Tibial nerve (tissue), 4 donors: ENCODE measurements around the gene SLC34A3. TPM values are rescaled to one million over a fixed set of nuclear protein-coding genes. Genes with fewer than 3 reads are reported as not detected.

Source experiments
- DNase-seq, 2 donors: peaks; one replicate each; pipeline ENCODE4 v3.0.0-alpha.2; 2019; ENCODE audit warnings: low spot score in 2 of 2
- H3K27ac ChIP-seq, 4 donors: fragments of 200-600 bp; sonication (generic) in 3 of 4; one replicate each; pipeline ENCODE4 v1.5.1; 2017 to 2019; ENCODE audit warnings: mild to moderate bottlenecking in 1 of 4
- H3K27me3 ChIP-seq, 2 donors: fragments of 200-600 bp; sonication (generic) in 1 of 2; one replicate each; pipeline versions ENCODE4 v1.5.1 to v1.6.0; 2017 to 2019
- H3K36me3 ChIP-seq, 3 donors: fragments of 200-600 bp; sonication (generic); one replicate each; pipeline ENCODE4 v1.5.1; 2018 to 2019
- H3K4me1 ChIP-seq, 4 donors: fragments of 200-600 bp; sonication (generic) in 3 of 4; one replicate each; pipeline ENCODE4 v1.5.1; 2017 to 2019
- H3K4me3 ChIP-seq, 4 donors: fragments of 200-600 bp; sonication (generic) in 3 of 4; one replicate each; pipeline ENCODE4 v1.5.1; 2017 to 2019; ENCODE audit warnings: mild to moderate bottlenecking in 1 of 4, moderate library complexity in 1 of 4
- H3K9me3 ChIP-seq, 4 donors: fragments of 200-600 bp; sonication (generic) in 3 of 4; one replicate each; pipeline ENCODE4 v1.5.1; 2017 to 2019
- EP300 ChIP-seq, 2 donors: sonication (generic); formaldehyde crosslinking; IDR thresholded peaks; one replicate each; pipeline ENCODE4 v1.6.1; 2017; ENCODE audit warnings: antibody characterized with exemption in 2 of 2, mild to moderate bottlenecking in 1 of 2
- POLR2A ChIP-seq, 2 donors: fragments of 450-650 bp; IDR thresholded peaks; one replicate each; pipeline ENCODE4 v1.6.1; 2017; ENCODE audit warnings: antibody characterized with exemption in 2 of 2, mild to moderate bottlenecking in 2 of 2, moderate library complexity in 2 of 2
- WGBS, 2 donors: methylation state at CpG; one replicate each; pipeline ENCODE4 v1.1.5; 2018; 5-methylcytosine and 5-hydroxymethylcytosine counted together
- total RNA-seq, 4 donors: library from RNA; depleted of rRNA; stranded (reverse); fragments of >200 nt; gene quantifications; one replicate each; pipeline ENCODE4 v1.1.0, GENCODE V29; 2016
- TF ChIP-seq, protein P1 (sequence below), 5 experiments: fragments of 200-600 bp in 3 of 5; fragments of 450-650 bp in 2 of 5; sonication (generic) in 3 of 5; IDR thresholded peaks; one replicate each; pipeline ENCODE4 v1.5.1; 2016 to 2019; ENCODE audit warnings: antibody characterized with exemption in 5 of 5, mild to moderate bottlenecking in 3 of 5, moderate library complexity in 2 of 5

SLC34A3 gene
- total RNA-seq, 4 donors from 2014 or later: not detected

DNA sequence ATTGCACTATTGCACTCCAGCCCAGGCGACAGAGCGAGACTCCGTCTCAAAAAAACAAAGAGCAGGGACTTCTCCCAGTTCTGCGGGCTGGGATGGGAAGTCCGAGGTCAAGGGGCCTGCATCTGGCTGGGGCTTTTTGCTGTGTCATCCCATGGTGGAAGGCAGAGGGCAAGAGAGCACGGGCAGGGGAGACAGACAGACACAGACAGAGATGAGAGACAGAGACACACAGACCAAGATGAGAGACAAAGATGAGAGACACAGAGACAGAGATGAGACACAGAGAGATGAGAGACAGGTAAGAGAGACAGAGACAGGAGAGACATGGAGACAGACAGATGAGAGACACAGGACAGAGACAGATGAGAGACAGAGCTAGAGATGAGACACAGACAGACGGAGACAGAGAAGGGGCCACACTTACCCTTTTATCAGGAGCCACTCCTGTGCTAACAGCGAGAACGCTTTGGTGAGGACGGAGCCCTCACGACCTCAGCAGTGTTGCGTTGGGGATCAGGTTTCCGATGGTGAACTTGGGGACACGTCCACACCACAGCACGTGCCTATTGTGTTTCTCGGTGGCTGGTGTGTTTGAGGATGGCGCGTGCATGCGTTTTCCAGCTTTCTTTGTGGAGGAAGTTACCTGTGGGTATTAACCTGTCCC is 38.0 kb downstream of the SLC34A3 start:
- no peak for DNase-seq
- no peaks in the 10 kb centered on the region for H3K9me3 ChIP-seq
- H3K27me3 ChIP-seq: no peaks in the 10 kb centered on the region
- H3K36me3 ChIP-seq: peaks cover 3 to 99% (median 21%) of the 10 kb centered on the region in 3 donors
- WGBS, 2 donors: 71 to 81% methylated on average over 19 of the region's 19 CpGs
- TF ChIP-seq, protein P1, sequence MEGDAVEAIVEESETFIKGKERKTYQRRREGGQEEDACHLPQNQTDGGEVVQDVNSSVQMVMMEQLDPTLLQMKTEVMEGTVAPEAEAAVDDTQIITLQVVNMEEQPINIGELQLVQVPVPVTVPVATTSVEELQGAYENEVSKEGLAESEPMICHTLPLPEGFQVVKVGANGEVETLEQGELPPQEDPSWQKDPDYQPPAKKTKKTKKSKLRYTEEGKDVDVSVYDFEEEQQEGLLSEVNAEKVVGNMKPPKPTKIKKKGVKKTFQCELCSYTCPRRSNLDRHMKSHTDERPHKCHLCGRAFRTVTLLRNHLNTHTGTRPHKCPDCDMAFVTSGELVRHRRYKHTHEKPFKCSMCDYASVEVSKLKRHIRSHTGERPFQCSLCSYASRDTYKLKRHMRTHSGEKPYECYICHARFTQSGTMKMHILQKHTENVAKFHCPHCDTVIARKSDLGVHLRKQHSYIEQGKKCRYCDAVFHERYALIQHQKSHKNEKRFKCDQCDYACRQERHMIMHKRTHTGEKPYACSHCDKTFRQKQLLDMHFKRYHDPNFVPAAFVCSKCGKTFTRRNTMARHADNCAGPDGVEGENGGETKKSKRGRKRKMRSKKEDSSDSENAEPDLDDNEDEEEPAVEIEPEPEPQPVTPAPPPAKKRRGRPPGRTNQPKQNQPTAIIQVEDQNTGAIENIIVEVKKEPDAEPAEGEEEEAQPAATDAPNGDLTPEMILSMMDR (IDR thresholded peaks at IDR 0.05): no peak
- TF ChIP-seq EP300 (IDR thresholded peaks at IDR 0.05) (no peak), POLR2A (IDR thresholded peaks at IDR 0.05) (no peak)
- H3K27ac ChIP-seq: peak overlapping the region in 1 of 4 donors; percentile 25
- H3K4me1 ChIP-seq: peaks cover 0 to 11% (median 1%) of the 10 kb centered on the region in 4 donors
- H3K4me3 ChIP-seq: peak overlapping the region in 1 of 4 donors; percentile 5

DNA sequence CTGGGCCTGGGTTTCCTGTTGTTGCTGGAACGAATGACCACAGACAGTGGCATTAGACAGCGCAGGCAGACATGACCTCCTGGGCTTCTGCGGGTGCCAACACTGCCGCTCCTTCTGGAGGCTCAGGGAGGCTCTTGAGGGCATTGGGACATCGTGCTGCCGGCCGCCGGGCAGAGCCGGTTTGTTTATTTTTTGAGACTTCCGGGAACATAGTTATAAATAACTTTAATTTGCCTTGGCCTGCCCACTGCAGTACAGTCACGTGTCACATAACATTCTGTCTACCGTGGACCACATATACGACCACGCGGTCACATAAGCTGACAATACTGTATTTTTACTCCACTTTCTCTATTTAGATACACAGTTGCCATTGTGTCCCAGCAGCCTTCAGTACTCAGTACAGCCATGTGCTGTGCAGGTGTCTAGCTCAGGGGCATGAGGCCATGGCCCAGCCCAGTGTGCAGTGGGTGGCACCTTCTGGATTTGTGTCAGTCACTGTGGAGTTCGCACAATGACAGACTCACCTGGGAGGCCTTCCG is 38.6 kb downstream of the SLC34A3 start:
- 54 to 67% methylated on average over 17 of the region's 17 CpGs for WGBS, 2 donors
- H3K27ac ChIP-seq: peak overlapping the region in 2 of 4 donors; percentile 18 to 25

DNA sequence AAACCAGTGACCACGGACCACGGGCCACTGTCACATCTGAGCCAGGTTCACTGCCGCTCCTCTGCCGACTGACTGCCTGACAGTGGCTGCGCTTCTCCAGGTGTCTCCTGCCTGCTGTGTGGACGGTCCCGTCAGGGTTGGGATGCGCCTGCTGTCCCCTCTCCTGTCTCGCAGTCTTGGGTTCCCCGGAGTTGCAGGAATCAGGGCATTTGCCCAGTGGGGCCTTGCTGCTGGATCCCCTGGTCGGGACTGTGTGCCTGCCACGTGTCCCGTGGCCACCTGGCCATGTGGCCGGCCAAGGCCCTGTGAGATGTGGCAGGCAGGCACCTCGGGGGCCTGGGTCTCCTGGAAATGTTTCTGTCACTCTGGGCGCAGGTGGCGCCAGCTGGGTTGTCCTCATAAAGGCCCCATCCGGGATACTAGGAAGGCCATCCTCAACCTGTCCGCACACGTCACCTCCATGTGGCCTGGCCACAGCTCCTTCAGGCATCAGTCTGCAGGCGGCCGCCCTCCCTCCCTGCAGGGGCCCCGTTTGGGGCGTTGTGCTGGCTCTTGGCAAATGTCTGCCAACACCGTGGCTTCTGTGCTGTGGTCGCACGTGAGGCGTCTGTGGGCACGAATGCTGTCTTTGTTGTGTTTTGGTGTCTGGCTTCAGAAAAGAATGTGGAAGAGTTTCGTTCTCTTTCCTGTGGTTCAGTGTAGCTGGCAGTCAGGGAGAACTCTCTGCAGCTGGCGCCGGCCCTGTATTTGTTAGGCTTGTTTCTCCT is 40.4 kb downstream of the SLC34A3 start:
- H3K4me3 ChIP-seq: no peak overlapping the region
- DNase-seq: no peak
- no peak overlapping the region for H3K27ac ChIP-seq
- TF ChIP-seq, protein P1 (IDR thresholded peaks at IDR 0.05): no peak
- TF ChIP-seq EP300 (IDR thresholded peaks at IDR 0.05) (no peak), POLR2A (IDR thresholded peaks at IDR 0.05) (no peak)
- WGBS, 2 donors: 70 to 74% methylated on average over 24 to 32 of the region's 32 CpGs
- H3K9me3 ChIP-seq: no peaks in the 10 kb centered on the region
- H3K27me3 ChIP-seq: peaks cover 0 to 11% of the 10 kb centered on the region in 2 donors
- peaks cover 0 to 13% (median 6%) of the 10 kb centered on the region in 4 donors for H3K4me1 ChIP-seq
- peaks cover 3 to 79% (median 13%) of the 10 kb centered on the region in 3 donors for H3K36me3 ChIP-seq

More for the DNA sequence above, 38.6 kb downstream of the SLC34A3 start:
- Histone ChIP-seq H3K9me3 (no peaks in the 10 kb centered on the region), H3K36me3 (peaks cover 3 to 98% (median 18%) of the 10 kb centered on the region in 3 donors), H3K4me3 (peak overlapping the region in 1 of 4 donors; percentile 5), H3K4me1 (peaks cover 0 to 11% (median 1%) of the 10 kb centered on the region in 4 donors), H3K27me3 (peaks cover 0 to under 1% of the 10 kb centered on the region in 2 donors)
- TF ChIP-seq, protein P1 (IDR thresholded peaks at IDR 0.05): no peak
- no peak for TF ChIP-seq POLR2A (IDR thresholded peaks at IDR 0.05)
- no peak for TF ChIP-seq EP300 (IDR thresholded peaks at IDR 0.05)
- DNase-seq: no peak

DNA sequence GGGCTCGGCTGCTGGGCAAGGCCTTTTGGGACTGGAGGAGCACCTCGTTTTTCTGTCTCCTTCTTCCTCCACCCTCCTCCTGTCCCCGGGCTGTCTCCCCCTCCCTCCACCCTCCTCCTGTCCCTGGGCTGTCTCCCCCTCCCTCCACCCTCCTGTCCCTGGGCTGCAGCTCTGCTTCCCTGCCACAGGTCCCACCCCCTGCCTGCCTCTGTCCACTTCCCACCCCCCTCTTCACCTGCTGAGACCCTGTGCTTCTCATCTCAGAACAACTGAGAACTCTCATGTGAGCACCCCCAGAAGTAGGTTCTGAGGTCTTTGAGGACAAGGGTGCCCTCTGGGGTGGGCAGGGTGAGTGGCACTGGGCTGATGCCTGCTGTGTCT is 41.0 kb downstream of the SLC34A3 start:
- Histone ChIP-seq H3K27ac (no peak overlapping the region), H3K9me3 (no peaks in the 10 kb centered on the region), H3K4me1 (peaks cover 0 to 19% (median 11%) of the 10 kb centered on the region in 4 donors), H3K36me3 (peaks cover 3 to 74% (median 9%) of the 10 kb centered on the region in 3 donors), H3K4me3 (no peak overlapping the region), H3K27me3 (peaks cover 0 to 17% of the 10 kb centered on the region in 2 donors)
- WGBS, 2 donors: 39 to 41% methylated on average over 3 of the region's 3 CpGs
- no peak for TF ChIP-seq POLR2A (IDR thresholded peaks at IDR 0.05)
- TF ChIP-seq, protein P1 (IDR thresholded peaks at IDR 0.05): no peak
- no peak for TF ChIP-seq EP300 (IDR thresholded peaks at IDR 0.05)
- DNase-seq: no peak
